ENCODE data around the gene BTNL8. TPM values are rescaled to one million over a fixed set of nuclear protein-coding genes. Genes with fewer than 3 reads are reported as not detected.

The BTNL8 gene
- total RNA-seq, 1 experiment from 2014 or later: not detected

GRCh38 chr5:180969406-180969805, 70.4 kb downstream of the BTNL8 start:
- DNase-seq (ENCODE audit: low read depth): no peak

GRCh38 chr5:180970336-180970735, 71.4 kb downstream of the BTNL8 start:
- DNase-seq (ENCODE audit: low read depth): no peak

DNA sequence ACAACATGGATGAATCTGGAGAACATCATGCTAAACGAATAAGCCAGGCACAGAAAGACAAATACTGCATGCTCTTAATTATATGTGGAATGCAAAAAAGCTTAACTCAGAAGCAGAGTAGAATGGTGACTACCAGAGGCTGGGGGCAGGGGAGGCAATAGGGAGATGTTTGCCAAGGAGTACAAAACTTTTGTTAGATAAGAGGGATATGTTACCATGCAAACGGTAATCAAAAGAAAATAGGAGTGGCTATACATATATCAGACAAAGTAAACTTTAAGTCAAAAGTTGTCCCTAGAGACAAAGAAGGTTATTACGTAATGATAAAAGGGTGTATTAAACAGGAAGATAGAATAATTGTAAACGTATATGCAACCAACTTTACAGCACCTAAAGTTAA, 71.9 kb downstream of the BTNL8 start:
- no peak for DNase-seq (ENCODE audit: low read depth)

DNA sequence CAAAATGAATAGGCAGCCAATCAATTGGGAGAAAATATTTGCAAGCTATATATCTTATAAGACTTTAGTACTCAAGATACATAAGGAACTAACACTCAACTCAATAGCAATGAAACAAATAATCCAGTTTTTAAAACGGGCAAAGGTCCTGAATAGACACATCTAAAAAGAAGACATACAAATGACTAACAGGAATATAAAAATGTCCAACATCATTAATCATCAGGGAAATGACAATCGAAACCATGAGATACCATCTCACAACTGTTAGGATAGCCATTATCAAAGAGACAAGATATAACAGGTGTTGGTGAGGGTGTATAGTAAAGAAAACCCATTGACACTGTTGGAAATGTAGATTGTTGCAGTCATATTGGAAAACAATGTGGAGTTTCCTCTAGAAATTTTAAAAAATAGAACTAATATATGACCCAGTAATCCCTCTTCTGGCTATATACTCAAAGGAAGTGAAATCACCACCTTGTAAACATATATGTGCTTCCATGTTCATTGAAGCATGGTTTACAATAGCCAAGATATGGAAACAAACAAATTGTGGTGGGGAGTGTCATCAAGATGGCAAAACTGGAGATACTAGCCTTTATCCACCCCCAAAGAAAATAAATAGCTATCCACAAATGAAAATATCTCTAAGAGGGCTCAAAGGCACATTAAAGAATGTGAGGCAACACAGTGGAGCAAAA, 75.8 kb downstream of the BTNL8 start:
- no peak for DNase-seq (ENCODE audit: low read depth)

DNA sequence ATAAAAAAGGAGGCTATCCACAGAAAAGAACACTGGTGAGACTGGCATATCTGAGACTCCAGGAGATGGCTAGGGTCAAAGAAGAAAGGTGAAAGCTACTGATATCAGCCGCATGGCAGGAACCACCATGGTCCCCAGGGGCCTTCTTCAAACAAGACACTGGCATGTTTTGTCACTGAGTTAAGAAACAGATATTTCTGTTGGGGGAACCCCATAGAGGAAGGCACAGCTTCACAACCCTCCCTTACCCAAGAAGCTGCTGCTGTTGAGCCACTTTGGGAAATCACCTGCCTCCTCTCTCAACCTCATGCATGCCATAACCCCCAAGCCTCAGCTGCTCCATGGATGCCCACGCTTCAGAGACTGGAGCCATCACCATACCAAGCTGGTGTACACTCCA, 76.4 kb downstream of the BTNL8 start:
- DNase-seq (ENCODE audit: low read depth): no peak

- DNase-seq (ENCODE audit: low read depth): no peak
These were observed 77.6 kb downstream of the BTNL8 start for GRCh38 chr5:180976518-180976917.

GRCh38 chr5:180977852-180978251, 78.9 kb downstream of the BTNL8 start:
- no peak for DNase-seq (ENCODE audit: low read depth)

DNA sequence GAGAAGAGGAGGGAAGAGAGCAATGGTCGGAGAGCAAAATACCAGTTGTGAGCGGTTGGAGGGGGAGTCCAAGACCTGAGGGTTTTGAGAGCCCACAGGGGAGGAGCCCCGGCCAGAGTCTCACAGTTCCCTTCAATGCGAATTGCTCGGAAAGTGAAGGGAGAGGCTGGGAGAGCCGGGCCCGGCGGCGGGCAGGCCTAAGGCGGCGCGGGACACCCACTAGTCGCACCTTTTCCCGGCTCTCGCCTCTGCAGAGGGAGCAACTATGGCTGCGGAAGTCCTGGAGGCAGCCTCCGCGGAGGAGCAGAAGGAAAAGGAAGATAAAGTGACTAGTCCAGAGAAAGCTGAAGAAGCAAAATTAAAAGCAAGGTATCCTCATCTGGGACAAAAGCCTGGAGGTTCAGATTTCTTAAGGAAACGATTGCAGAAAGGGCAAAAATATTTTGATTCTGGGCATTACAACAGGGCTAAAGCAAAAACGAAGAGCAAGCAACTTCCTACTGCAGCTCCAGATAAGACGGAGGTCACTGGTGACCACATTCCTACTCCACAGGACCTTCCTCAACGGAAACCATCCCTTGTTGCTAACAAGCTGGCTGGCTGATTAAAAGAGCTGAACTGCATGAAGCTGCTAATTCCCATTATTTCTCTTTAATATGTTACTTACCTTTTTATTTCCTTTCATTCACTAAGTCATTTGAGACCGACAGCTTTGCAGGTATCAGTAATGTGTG, 83.2 kb downstream of the BTNL8 start:
- DNase-seq (ENCODE audit: low read depth): no peak

DNA sequence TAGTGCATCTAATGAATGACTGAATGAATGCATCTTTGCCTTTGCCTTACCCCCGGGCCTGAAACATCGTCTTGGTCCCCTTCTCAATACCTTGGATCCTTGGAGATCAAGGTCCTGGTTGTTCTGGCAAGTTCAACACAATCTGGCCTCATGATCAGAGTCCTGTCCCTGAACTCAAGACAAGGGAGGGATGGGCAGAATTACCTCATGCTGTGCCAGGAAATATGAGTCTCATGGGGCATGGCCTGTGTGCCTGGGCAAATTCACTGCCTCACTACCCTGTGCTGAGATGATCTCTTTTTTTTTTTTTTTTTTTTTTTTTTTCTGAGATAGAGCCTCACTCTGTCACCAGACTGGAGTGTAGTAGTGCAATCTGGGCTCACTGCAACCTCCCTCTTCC, 89.1 kb downstream of the BTNL8 start:
- DNase-seq (ENCODE audit: low read depth): no peak

DNA sequence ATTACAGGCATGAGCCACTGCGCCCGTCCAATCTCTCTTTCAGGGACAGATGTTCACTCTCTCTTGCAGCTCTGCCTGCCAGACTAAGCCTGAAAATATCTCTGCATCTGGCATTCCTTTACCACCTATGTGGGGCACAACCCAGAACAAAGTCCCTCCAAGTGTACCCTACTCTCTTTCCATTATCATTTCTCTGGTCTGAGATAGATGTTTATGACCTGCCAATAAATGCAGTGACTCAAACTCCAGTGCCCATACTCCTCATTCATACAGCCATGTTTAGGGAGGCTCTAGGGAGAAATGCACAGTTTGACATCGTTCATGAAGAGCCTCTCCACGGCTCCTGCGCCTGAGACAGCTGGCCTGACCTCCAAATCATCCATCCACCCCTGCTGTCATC, 89.6 kb downstream of the BTNL8 start, which contains the start of gene BTNL3:
Gene BTNL3, plus strand, starts transcription at position 255 of the 400 bp plus-strand sequence. CDS start 183 bp downstream, outside the sequence.
- DNase-seq (ENCODE audit: low read depth): no peak

GRCh38 chr5:180990086-180990881, 91.3 kb downstream of the BTNL8 start:
- no peak for DNase-seq (ENCODE audit: low read depth)

DNA sequence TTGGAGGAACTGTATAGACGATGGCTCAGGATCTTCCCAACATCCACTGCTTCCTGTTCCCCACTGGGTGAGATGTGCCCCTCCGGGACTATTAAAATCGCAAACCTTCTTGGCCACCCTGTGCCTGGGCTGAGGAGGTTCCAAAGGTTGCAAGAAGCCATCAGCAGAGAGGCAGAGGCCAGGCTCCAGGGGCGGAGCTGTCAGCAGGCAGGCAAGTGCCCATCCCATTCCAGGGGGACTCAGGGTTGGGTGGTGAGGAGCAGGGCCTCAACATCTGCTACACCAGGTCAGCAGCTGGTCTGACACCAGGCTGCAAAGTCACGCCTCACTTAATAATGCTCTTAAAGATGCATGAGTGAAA, 91.9 kb downstream of the BTNL8 start:
- DNase-seq (ENCODE audit: low read depth): no peak

Other genes with a start within 250 kb of the BTNL8 start
- 3.2 and 4.5 TPM in 2 replicates for gene FLT4, start 249.6 kb upstream of the BTNL8 start, total RNA-seq (2014; rRNA removed)
- not detected in 2 replicates for gene OR2Y1, start 159.1 kb upstream of the BTNL8 start, total RNA-seq (2014; rRNA removed)
- 179 and 197 TPM in 2 replicates for gene MGAT1, start 96.4 kb upstream of the BTNL8 start, total RNA-seq (2014; rRNA removed)
- 17.3 and 18.0 TPM in 2 replicates for gene ZFP62, start 37.9 kb upstream of the BTNL8 start, total RNA-seq (2014; rRNA removed)
- gene BTNL3, start 89.7 kb downstream of the BTNL8 start, total RNA-seq (2014; rRNA removed): not detected in 2 replicates
- gene BTNL9, start 141.1 kb downstream of the BTNL8 start, total RNA-seq (2014; rRNA removed): not detected in 2 replicates
- gene OR2V1, start 232.0 kb downstream of the BTNL8 start, total RNA-seq (2014; rRNA removed): not detected in 2 replicates
- not detected in 2 replicates for gene OR2V2, start 248.4 kb downstream of the BTNL8 start, total RNA-seq (2014; rRNA removed)

All from LHCN-M2 (cell line).